ENCODE results near the gene LITAF. TPM values are rescaled to one million over a fixed set of nuclear protein-coding genes. Genes with fewer than 3 reads are reported as not detected.
"Not testable (repeated sequence)": the region's sequence is repeated elsewhere in the genome, so short reads cannot be mapped to it uniquely, and the experiment has no call there.

The LITAF gene
- total and polyA plus RNA-seq, 4 donors: 40.7 to 86.3 (median 59.3) TPM

DNA sequence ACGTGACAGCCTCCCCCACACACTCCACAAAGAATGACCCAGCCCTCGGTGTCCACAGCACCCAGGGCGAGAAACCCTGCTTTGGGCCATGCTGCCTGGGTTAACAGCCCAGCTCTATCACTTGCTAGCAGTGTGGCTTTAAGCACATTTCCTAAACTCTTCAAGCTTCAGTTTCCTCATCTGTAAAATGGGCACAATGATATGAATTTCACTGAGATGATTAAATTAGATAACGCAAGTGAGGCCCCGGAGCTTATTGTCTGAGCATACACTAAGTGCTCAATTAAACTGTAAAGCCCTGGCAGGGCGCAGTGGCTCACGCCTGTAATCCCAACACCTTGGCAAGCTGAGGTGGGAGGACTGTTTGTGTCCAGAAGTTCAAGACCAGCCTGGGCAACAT lies 79.4 kb downstream of the LITAF start:
- 87% methylated on average over 4 of the region's 7 CpGs for WGBS (ENCODE audit: insufficient coverage)
- no peak overlapping the region for H3K27ac ChIP-seq (ENCODE audit: low read depth, low read length)
- H3K36me3 ChIP-seq (ENCODE audit: control insufficient read depth, insufficient read depth, low read length): no peaks in the 10 kb centered on the region
- H3K27me3 ChIP-seq (ENCODE audit: control insufficient read depth, insufficient read depth, low read length): no peaks in the 10 kb centered on the region
- H3K9me3 ChIP-seq (ENCODE audit: control insufficient read depth, insufficient read depth, low read length): no peaks in the 10 kb centered on the region
- peaks cover 25% of the 10 kb centered on the region for H3K4me1 ChIP-seq (ENCODE audit: control insufficient read depth, insufficient read depth, low read length)
- no peak for DNase-seq (ENCODE audit: low read depth in 4 of 6, low spot score in 6 of 6)
- no peak overlapping the region for H3K4me3 ChIP-seq (ENCODE audit: low read depth, low read length)

GRCh38 chr16:11506741-11507305 lies 79.9 kb downstream of the LITAF start:
- WGBS (ENCODE audit: insufficient coverage): 32% methylated on average over 10 of the region's 12 CpGs
- H3K27ac ChIP-seq (ENCODE audit: low read depth, low read length): no peak overlapping the region

DNA sequence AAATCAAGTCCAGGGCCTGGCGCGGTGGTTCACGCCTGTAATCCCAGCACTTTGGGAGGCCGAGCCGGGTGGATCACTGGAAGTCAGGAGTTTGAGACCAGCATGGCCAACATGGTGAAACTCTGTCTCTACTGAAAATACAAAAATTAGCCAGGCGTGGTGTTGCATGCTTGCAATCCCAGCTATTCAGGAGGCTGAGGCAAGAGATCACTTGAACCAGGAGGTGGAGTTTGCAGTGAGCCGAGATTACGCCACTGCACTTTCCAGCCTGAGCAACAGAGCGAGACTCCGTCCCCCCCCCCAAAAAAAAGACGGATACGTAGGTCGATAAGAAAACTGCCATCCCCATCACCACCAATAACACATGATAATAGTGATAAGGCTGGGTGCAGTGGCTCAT lies 82.5 kb downstream of the LITAF start:
- H3K4me1 ChIP-seq (ENCODE audit: control insufficient read depth, insufficient read depth, low read length): peaks cover 33% of the 10 kb centered on the region
- H3K27me3 ChIP-seq (ENCODE audit: control insufficient read depth, insufficient read depth, low read length); H3K9me3 ChIP-seq (ENCODE audit: control insufficient read depth, insufficient read depth, low read length); H3K36me3 ChIP-seq (ENCODE audit: control insufficient read depth, insufficient read depth, low read length); H3K27ac ChIP-seq (ENCODE audit: low read depth, low read length); H3K4me3 ChIP-seq (ENCODE audit: low read depth, low read length); DNase-seq (ENCODE audit: low read depth in 4 of 6, low spot score in 6 of 6): not testable (repeated sequence)
- WGBS (ENCODE audit: insufficient coverage): 96% methylated on average over 6 of the region's 13 CpGs

More at GRCh38 chr16:11506741-11507305, 79.9 kb downstream of the LITAF start:
- peak in 3 of 6 donors; percentile 19 to 80 (median 43) for DNase-seq (ENCODE audit: low read depth in 4 of 6, low spot score in 6 of 6)
- Histone ChIP-seq H3K4me1 (ENCODE audit: control insufficient read depth, insufficient read depth, low read length) (peaks cover 27% of the 10 kb centered on the region), H3K4me3 (ENCODE audit: low read depth, low read length) (no peak overlapping the region), H3K36me3 (ENCODE audit: control insufficient read depth, insufficient read depth, low read length) (no peaks in the 10 kb centered on the region), H3K27me3 (ENCODE audit: control insufficient read depth, insufficient read depth, low read length) (no peaks in the 10 kb centered on the region), H3K9me3 (ENCODE audit: control insufficient read depth, insufficient read depth, low read length) (no peaks in the 10 kb centered on the region)

GRCh38 chr16:11503566-11503965 lies 83.2 kb downstream of the LITAF start:
- no peaks in the 10 kb centered on the region for H3K9me3 ChIP-seq (ENCODE audit: control insufficient read depth, insufficient read depth, low read length)
- H3K4me3 ChIP-seq (ENCODE audit: low read depth, low read length): no peak overlapping the region
- H3K27ac ChIP-seq (ENCODE audit: low read depth, low read length): no peak overlapping the region
- no peaks in the 10 kb centered on the region for H3K27me3 ChIP-seq (ENCODE audit: control insufficient read depth, insufficient read depth, low read length)
- 49% methylated on average over 10 of the region's 10 CpGs for WGBS (ENCODE audit: insufficient coverage)
- peaks cover 34% of the 10 kb centered on the region for H3K4me1 ChIP-seq (ENCODE audit: control insufficient read depth, insufficient read depth, low read length)
- H3K36me3 ChIP-seq (ENCODE audit: control insufficient read depth, insufficient read depth, low read length): no peaks in the 10 kb centered on the region
- DNase-seq (ENCODE audit: low read depth in 4 of 6, low spot score in 6 of 6): no peak

DNA sequence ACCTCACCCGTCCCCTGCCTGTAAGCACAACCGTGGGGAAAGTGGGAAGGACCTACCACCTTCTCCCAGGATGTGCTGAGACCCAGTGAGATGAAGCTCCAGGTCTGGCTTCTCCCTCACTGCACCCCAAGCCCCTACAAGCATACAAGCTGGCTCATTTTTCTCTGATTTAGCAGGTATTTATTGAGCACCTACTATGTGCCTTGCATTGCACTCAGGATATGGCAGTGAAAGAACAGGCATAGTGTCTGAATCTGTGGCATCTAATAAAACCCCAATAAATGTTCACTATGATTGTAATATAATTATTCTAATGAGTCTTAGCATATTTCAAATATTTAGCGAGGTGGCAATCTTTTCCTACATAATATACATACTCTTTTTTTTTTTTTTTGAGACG lies 84.5 kb downstream of the LITAF start:
- no peaks in the 10 kb centered on the region for H3K36me3 ChIP-seq (ENCODE audit: control insufficient read depth, insufficient read depth, low read length)
- no peaks in the 10 kb centered on the region for H3K27me3 ChIP-seq (ENCODE audit: control insufficient read depth, insufficient read depth, low read length)
- H3K27ac ChIP-seq (ENCODE audit: low read depth, low read length): no peak overlapping the region
- H3K9me3 ChIP-seq (ENCODE audit: control insufficient read depth, insufficient read depth, low read length): no peaks in the 10 kb centered on the region
- no peak for DNase-seq (ENCODE audit: low read depth in 4 of 6, low spot score in 6 of 6)
- H3K4me1 ChIP-seq (ENCODE audit: control insufficient read depth, insufficient read depth, low read length): peaks cover 43% of the 10 kb centered on the region
- WGBS (ENCODE audit: insufficient coverage): 59% methylated on average over 3 of the region's 4 CpGs
- H3K4me3 ChIP-seq (ENCODE audit: low read depth, low read length): no peak overlapping the region

DNA sequence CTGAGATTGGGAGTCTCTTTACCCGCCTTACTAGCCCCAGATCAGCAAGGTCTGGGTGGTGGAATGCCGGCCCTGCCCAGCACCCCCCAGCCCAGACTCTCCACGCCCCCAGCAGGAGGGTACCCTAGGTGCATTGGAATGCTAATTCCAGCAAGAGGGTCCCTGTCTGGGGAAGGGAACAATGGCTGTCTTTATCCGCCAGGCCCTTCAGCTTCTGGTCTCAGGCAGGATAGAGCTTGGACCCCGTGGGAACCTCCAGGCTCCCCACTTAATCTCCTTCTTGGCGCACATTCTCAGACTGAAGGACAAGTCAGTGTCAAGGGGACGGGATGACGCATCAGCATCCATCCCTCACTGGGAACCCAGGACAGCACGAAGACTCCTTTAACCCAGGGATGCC lies 85.1 kb downstream of the LITAF start:
- H3K36me3 ChIP-seq (ENCODE audit: control insufficient read depth, insufficient read depth, low read length): no peaks in the 10 kb centered on the region
- DNase-seq (ENCODE audit: low read depth in 4 of 6, low spot score in 6 of 6): peak in 1 of 6 donors; percentile 56
- no peaks in the 10 kb centered on the region for H3K27me3 ChIP-seq (ENCODE audit: control insufficient read depth, insufficient read depth, low read length)
- H3K4me1 ChIP-seq (ENCODE audit: control insufficient read depth, insufficient read depth, low read length): peaks cover 43% of the 10 kb centered on the region
- 34% methylated on average over 6 of the region's 9 CpGs for WGBS (ENCODE audit: insufficient coverage)
- H3K27ac ChIP-seq (ENCODE audit: low read depth, low read length): no peak overlapping the region
- H3K4me3 ChIP-seq (ENCODE audit: low read depth, low read length): no peak overlapping the region
- no peaks in the 10 kb centered on the region for H3K9me3 ChIP-seq (ENCODE audit: control insufficient read depth, insufficient read depth, low read length)

DNA sequence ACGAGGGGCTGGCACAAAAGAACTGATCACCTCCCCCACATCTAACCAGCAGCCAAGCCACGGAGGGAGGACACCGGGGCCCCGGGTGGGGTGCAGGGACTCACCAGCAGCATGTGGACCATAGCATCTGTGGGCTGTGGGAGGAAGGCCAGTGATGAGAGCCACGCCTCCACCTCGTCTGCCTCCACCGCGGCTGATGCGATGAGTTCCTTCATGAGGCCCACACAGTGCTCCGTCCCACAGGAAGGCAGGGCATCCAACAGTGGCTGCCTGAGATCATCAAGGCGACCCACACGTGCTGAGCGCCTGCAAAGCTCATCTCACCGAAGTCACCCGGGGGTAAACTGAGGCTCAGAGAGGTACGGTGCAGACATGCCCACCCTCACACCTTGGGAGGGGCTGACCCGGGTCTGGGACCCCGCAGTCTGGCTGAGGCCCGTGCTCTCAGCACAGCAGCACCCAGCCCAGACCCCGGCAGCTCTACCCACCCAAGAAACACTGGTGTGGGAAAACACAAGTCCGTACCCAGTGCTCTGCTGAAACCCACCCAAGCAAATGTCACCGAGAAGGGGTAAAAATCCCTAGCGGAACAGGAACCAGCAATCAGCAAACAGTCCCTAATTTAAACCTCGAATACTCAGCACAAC lies 85.9 kb downstream of the LITAF start:
- no peak overlapping the region for H3K4me3 ChIP-seq (ENCODE audit: low read depth, low read length)
- 73% methylated on average over 23 of the region's 24 CpGs for WGBS (ENCODE audit: insufficient coverage)
- no peak for DNase-seq (ENCODE audit: low read depth in 4 of 6, low spot score in 6 of 6)
- H3K9me3 ChIP-seq (ENCODE audit: control insufficient read depth, insufficient read depth, low read length): no peaks in the 10 kb centered on the region
- no peaks in the 10 kb centered on the region for H3K27me3 ChIP-seq (ENCODE audit: control insufficient read depth, insufficient read depth, low read length)
- H3K27ac ChIP-seq (ENCODE audit: low read depth, low read length): no peak overlapping the region
- peaks cover 42% of the 10 kb centered on the region for H3K4me1 ChIP-seq (ENCODE audit: control insufficient read depth, insufficient read depth, low read length)
- H3K36me3 ChIP-seq (ENCODE audit: control insufficient read depth, insufficient read depth, low read length): no peaks in the 10 kb centered on the region

DNA sequence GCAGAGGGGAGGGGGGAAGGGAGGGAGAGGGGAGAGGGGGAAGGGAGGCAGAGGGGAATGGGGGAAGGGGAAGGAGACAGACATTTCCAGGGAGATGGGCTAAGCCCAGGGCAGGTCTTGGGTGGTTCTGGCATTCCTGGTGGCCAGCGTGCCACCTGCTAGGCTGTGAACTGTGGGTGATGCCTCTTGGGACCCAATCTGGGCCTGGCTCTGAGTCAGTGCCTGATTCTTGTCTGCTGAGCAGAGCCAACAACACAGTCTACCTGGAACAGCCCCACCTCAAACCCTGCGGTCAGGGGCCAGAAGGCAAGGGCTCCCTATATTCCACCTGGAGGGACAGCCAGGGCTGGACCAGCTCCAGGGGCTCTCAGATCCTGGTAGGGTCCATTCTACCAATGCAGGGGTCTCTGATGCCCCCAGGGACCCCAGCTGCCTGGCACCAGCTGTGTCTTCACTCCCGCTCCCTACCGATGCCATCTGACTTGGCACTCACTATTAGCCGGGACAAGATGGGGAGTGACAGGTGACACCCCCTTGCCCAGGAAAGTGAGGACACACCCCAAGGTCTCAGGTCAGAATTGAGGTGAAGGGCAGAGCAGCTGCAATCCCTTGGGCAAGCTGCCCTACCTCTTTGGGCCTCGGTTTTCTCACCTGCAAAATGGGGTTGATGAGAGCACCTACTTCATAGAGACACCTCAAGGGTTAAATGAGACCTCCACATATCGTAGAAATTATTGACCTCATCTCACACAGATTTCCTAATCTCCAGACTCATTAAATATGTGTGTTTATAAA lies 87.2 kb downstream of the LITAF start:
- no peaks in the 10 kb centered on the region for H3K36me3 ChIP-seq (ENCODE audit: control insufficient read depth, insufficient read depth, low read length)
- peaks cover 49% of the 10 kb centered on the region for H3K4me1 ChIP-seq (ENCODE audit: control insufficient read depth, insufficient read depth, low read length)
- DNase-seq (ENCODE audit: low read depth in 4 of 6, low spot score in 6 of 6): no peak
- H3K27me3 ChIP-seq (ENCODE audit: control insufficient read depth, insufficient read depth, low read length): no peaks in the 10 kb centered on the region
- H3K27ac ChIP-seq (ENCODE audit: low read depth, low read length): no peak overlapping the region
- H3K9me3 ChIP-seq (ENCODE audit: control insufficient read depth, insufficient read depth, low read length): no peaks in the 10 kb centered on the region
- no peak overlapping the region for H3K4me3 ChIP-seq (ENCODE audit: low read depth, low read length)
- WGBS (ENCODE audit: insufficient coverage): 81% methylated on average over 5 of the region's 7 CpGs

DNA sequence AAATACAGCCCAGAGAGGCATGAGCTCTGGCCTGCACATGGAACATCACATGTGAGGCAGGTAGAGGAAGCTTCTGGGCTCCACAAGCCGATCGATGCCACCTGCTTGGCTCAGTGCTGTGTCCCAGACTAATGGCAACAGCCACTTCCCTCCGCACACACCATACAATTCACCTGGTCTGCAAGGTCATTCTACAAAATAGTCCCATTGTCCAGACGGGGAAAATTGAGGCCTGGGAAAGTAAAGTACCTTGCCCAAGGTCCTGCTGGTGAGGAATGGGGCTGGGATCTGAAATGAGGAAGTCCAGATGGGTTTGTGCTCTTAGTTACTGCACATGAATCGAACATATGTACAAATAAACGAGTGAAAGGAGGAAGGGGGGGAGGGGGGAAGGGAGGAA lies 88.0 kb downstream of the LITAF start:
- Histone ChIP-seq H3K4me3 (ENCODE audit: low read depth, low read length) (no peak overlapping the region), H3K27ac (ENCODE audit: low read depth, low read length) (no peak overlapping the region), H3K36me3 (ENCODE audit: control insufficient read depth, insufficient read depth, low read length) (no peaks in the 10 kb centered on the region), H3K27me3 (ENCODE audit: control insufficient read depth, insufficient read depth, low read length) (no peaks in the 10 kb centered on the region), H3K9me3 (ENCODE audit: control insufficient read depth, insufficient read depth, low read length) (no peaks in the 10 kb centered on the region), H3K4me1 (ENCODE audit: control insufficient read depth, insufficient read depth, low read length) (peaks cover 44% of the 10 kb centered on the region)
- no CpG with 5 or more reads among the region's 6 CpGs for WGBS (ENCODE audit: insufficient coverage)
- no peak for DNase-seq (ENCODE audit: low read depth in 4 of 6, low spot score in 6 of 6)

All from spinal cord (tissue), 10 donors.